Measurements from ENCODE around the gene REC8.

REC8 gene

GRCh38 chr14:24141097-24141880 lies 30.6 kb upstream of the REC8 start, which contains the start of gene EMC9:
Gene EMC9, minus strand, starts transcription at chr14:24141591. Its CDS starts 287 bp downstream, at chr14:24141304.
- DNase-seq (ENCODE audit: low read depth), result peak; percentile 99

GRCh38 chr14:24143511-24143910 lies 28.4 kb upstream of the REC8 start:
- no peak for TF ChIP-seq MYC (IDR thresholded peaks at IDR 0.05; ENCODE audit: low read depth, low read length)
- TF ChIP-seq POLR2A (IDR thresholded peaks at IDR 0.05; ENCODE audit: extremely low read depth, insufficient read length), result no peak
- TF ChIP-seq, protein P1, sequence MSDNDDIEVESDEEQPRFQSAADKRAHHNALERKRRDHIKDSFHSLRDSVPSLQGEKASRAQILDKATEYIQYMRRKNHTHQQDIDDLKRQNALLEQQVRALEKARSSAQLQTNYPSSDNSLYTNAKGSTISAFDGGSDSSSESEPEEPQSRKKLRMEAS (IDR thresholded peaks at IDR 0.05; ENCODE audit: low read depth, low read length), result no peak
- TF ChIP-seq CTCF (IDR thresholded peaks at IDR 0.05; ENCODE audit: low read depth, low read length), result no peak
- no peak overlapping the region for H3K4me3 ChIP-seq (ENCODE audit: low read depth, low read length)

More at GRCh38 chr14:24141097-24141880, 30.6 kb upstream of the REC8 start, which contains the start of gene EMC9:
- H3K4me3 ChIP-seq (ENCODE audit: low read depth, low read length), result peak within 1 kb of the TSS; percentile 86
- TF ChIP-seq MYC (IDR thresholded peaks at IDR 0.05; ENCODE audit: low read depth, low read length) (peak; percentile 60; the same call in 1 of the 2 replicates), CTCF (IDR thresholded peaks at IDR 0.05; ENCODE audit: low read depth, low read length) (no peak), POLR2A (IDR thresholded peaks at IDR 0.05; ENCODE audit: extremely low read depth, insufficient read length) (peak; percentile 74)
- TF ChIP-seq, protein P1 (IDR thresholded peaks at IDR 0.05; ENCODE audit: low read depth, low read length), result peak; percentile 96

DNA sequence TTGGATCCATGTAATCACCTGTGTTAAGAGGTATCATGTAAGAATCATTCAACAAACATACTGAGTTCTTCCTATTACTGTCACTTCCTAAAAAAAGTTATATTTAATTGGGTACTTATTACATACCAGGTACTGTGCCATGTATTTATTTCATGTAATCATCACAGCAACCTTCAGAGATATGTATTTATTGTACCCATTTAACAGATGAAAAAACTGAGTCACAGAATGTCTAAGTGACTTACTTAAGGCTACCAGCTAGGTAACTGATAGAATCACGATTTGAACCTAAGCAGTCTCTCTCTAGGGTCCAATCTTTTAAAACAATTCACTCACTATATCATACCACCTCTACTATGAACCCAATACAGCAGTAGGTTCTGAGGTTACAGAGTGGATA lies 27.4 kb upstream of the REC8 start:
- no peak for TF ChIP-seq MYC (IDR thresholded peaks at IDR 0.05; ENCODE audit: low read depth, low read length)
- DNase-seq (ENCODE audit: low read depth), result no peak
- no peak overlapping the region for H3K4me3 ChIP-seq (ENCODE audit: low read depth, low read length)

More at GRCh38 chr14:24143511-24143910, 28.4 kb upstream of the REC8 start:
- DNase-seq (ENCODE audit: low read depth), result peak; percentile 83

DNA sequence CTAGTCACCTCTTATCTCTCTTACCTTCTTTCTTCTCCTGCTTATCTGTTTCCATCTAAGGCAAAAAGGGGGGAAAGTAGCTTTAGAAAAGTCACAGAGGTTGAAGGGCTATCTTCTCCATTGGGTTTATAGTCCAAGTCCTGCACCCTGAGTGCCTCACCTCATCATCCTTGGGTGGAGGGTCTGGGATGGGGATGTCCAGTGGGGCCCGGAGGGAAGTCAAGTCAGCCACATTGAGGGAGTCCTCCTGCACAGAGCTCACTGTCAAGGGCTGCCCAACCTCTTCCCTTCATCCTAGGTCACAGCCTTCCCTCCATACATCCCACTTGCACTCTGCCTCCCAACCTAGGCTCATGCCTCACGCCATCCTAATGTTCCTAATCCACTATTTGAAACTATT lies 26.7 kb upstream of the REC8 start:
- no peak for TF ChIP-seq POLR2A (IDR thresholded peaks at IDR 0.05; ENCODE audit: extremely low read depth, insufficient read length)
- TF ChIP-seq, protein P1 (IDR thresholded peaks at IDR 0.05; ENCODE audit: low read depth, low read length), result no peak
- no peak for TF ChIP-seq MYC (IDR thresholded peaks at IDR 0.05; ENCODE audit: low read depth, low read length)
- TF ChIP-seq CTCF (IDR thresholded peaks at IDR 0.05; ENCODE audit: low read depth, low read length), result no peak
- DNase-seq (ENCODE audit: low read depth), result no peak
- peak overlapping the region; percentile 99 for H3K4me3 ChIP-seq (ENCODE audit: low read depth, low read length)

- TF ChIP-seq CTCF (IDR thresholded peaks at IDR 0.05; ENCODE audit: low read depth, low read length) (no peak), MYC (IDR thresholded peaks at IDR 0.05; ENCODE audit: low read depth, low read length) (no peak), POLR2A (IDR thresholded peaks at IDR 0.05; ENCODE audit: extremely low read depth, insufficient read length) (no peak)
- TF ChIP-seq, protein P1 (IDR thresholded peaks at IDR 0.05; ENCODE audit: low read depth, low read length), result no peak
- peak overlapping the region; percentile 99 for H3K4me3 ChIP-seq (ENCODE audit: low read depth, low read length)
- peak; percentile 33 for DNase-seq (ENCODE audit: low read depth)
These were observed 26.0 kb upstream of the REC8 start for GRCh38 chr14:24145690-24146452.

DNA sequence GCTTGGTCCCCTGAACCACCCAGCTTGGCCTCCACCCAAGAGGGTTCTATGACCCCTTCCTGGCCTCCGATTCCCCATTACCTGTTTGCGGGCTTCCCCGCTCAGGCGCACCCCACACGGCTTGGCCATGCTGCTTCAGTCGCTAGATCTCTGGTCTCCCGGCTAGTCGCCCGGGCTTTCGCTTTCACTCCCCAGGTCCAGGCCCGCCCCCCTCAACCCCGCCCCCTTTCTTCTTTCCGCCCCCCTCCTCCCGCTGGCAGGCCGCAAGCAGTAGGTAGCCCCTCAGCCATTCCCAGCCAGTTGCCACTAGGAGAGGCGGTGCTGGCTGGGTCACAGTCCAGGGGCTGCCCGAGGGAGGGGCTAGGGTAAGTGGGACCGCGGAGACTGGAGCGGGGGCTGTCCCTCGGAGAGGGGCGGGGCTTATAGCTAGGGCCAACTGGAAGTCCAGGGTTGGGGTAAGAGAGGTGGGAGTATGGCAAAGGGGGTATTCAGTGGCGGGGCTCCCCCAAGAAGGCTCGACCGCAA lies 25.4 kb upstream of the REC8 start, which contains the start of gene PSME2:
Gene PSME2, minus strand, starts transcription at position 158 of the 525 bp plus-strand sequence. Its CDS starts 29 bp downstream, at position 129.
- TF ChIP-seq POLR2A (IDR thresholded peaks at IDR 0.05; ENCODE audit: extremely low read depth, insufficient read length) (peak; percentile 54), CTCF (IDR thresholded peaks at IDR 0.05; ENCODE audit: low read depth, low read length) (no peak)
- TF ChIP-seq, protein P1 (IDR thresholded peaks at IDR 0.05; ENCODE audit: low read depth, low read length), result peak; percentile 64
- H3K4me3 ChIP-seq (ENCODE audit: low read depth, low read length), result peak within 1 kb of the TSS; percentile 99
- DNase-seq (ENCODE audit: low read depth), result peak; percentile 99
